Adipocyte (in vitro differentiated cells): ENCODE results near the gene SLC25A11.

Experiments
- DNase-seq: peaks from one replicate; pipeline ENCODE4 v3.0.0-alpha.2; 2015; ENCODE audit warnings: low read depth
- H3K27me3 ChIP-seq: replicated peaks from 2 replicates; pipeline ENCODE4 v1.7.0; 2013; ENCODE audit warnings: mild to moderate bottlenecking, low read length, moderate library complexity; ENCODE audit not compliant: control insufficient read depth, insufficient read depth
- H3K36me3 ChIP-seq: 2 replicates; pipeline ENCODE4 v1.7.0; 2013; ENCODE audit warnings: low read length, mild to moderate bottlenecking, moderate library complexity; ENCODE audit not compliant: control insufficient read depth, insufficient read depth, severe bottlenecking
- H3K4me1 ChIP-seq: 2 replicates; pipeline ENCODE4 v1.7.0; 2013; ENCODE audit warnings: mild to moderate bottlenecking, low read length, moderate library complexity; ENCODE audit not compliant: control insufficient read depth, insufficient read depth
- H3K4me3 ChIP-seq: 2 replicates; pipeline ENCODE4 v1.7.0; 2013; ENCODE audit warnings: mild to moderate bottlenecking, low read length, moderate library complexity
- H3K9ac ChIP-seq: 2 replicates; pipeline ENCODE4 v1.7.0; 2013; ENCODE audit warnings: mild to moderate bottlenecking, low read length, moderate library complexity
- H3K9me3 ChIP-seq: 2 replicates; pipeline ENCODE4 v1.7.0; 2013; ENCODE audit warnings: mild to moderate bottlenecking, low read length, moderate library complexity; ENCODE audit not compliant: control insufficient read depth

The SLC25A11 gene

GRCh38 chr17:4941319-4941610, 1.4 kb upstream of the SLC25A11 start:
- H3K36me3 ChIP-seq: peaks cover 60% of the 10 kb centered on the region
- no peak for DNase-seq
- H3K9ac ChIP-seq: peak overlapping the region; percentile 99
- H3K4me1 ChIP-seq: peaks cover 54% of the 10 kb centered on the region
- H3K9me3 ChIP-seq: no peaks in the 10 kb centered on the region
- H3K27me3 ChIP-seq: no peaks in the 10 kb centered on the region
- H3K4me3 ChIP-seq: peak overlapping the region; percentile 97

GRCh38 chr17:4940555-4941318, 891 bp upstream of the SLC25A11 start:
- peaks cover 59% of the 10 kb centered on the region for H3K36me3 ChIP-seq
- peak; percentile 34 for DNase-seq

DNA sequence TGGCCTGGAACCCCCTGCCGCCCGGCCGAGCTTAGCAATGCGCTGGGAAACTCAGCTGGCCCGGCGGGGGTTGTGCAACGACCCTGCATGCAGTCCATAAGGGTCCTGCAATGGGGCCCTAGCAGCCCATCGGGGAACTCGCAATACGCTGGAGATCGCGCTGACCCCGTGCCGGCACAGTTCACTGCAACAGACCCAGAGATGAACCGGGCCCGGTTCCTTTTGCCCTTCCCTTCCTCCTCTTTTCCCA, 375 bp downstream of the SLC25A11 start:
- peak; percentile 66 for DNase-seq
- Histone ChIP-seq H3K27me3 (no peaks in the 10 kb centered on the region), H3K4me3 (peak overlapping the region; percentile 97), H3K36me3 (peaks cover 50% of the 10 kb centered on the region), H3K9me3 (no peaks in the 10 kb centered on the region), H3K9ac (peak overlapping the region; percentile 99), H3K4me1 (peaks cover 38% of the 10 kb centered on the region)

More at GRCh38 chr17:4940555-4941318, 891 bp upstream of the SLC25A11 start:
- peak overlapping the region; percentile 99 for H3K9ac ChIP-seq
- peak overlapping the region; percentile 97 for H3K4me3 ChIP-seq
- H3K4me1 ChIP-seq: peaks cover 49% of the 10 kb centered on the region
- H3K9me3 ChIP-seq: no peaks in the 10 kb centered on the region
- H3K27me3 ChIP-seq: no peaks in the 10 kb centered on the region

- peaks cover 44% of the 10 kb centered on the region for H3K36me3 ChIP-seq
- H3K9me3 ChIP-seq: no peaks in the 10 kb centered on the region
- peak overlapping the region; percentile 97 for H3K4me3 ChIP-seq
- no peaks in the 10 kb centered on the region for H3K27me3 ChIP-seq
- H3K4me1 ChIP-seq: peaks cover 42% of the 10 kb centered on the region
- peak; percentile 21 for DNase-seq
- peak overlapping the region; percentile 99 for H3K9ac ChIP-seq
Measured at GRCh38 chr17:4938688-4939545, 929 bp downstream of the SLC25A11 start.

DNA sequence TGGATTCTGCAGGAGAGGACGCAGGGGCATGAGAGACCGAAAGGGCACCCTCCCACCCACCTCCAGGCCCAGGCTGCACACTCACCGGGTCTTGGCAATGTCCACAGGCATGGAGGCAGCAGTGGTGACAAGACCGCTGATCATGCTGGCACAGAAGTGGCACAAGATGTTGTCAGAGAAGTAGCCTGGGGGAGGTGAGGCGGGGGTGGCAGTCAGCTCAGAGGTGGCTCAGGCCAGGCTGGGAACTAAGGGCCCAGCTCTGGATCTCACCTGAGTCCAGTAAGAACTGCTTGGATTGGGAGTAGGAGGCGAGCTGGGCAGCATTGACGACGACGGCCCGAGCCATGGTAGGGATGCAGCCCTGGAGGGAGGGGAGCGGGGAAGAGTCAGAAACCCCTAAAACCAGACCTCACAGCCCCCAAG, 1.8 kb downstream of the SLC25A11 start:
- Histone ChIP-seq H3K36me3 (peaks cover 36% of the 10 kb centered on the region), H3K4me1 (peaks cover 38% of the 10 kb centered on the region), H3K9ac (peak overlapping the region; percentile 99), H3K4me3 (no peak overlapping the region), H3K9me3 (no peaks in the 10 kb centered on the region), H3K27me3 (no peaks in the 10 kb centered on the region)
- no peak for DNase-seq

GRCh38 chr17:4937553-4937952, 2.3 kb downstream of the SLC25A11 start:
- Histone ChIP-seq H3K9me3 (no peaks in the 10 kb centered on the region), H3K4me3 (no peak overlapping the region), H3K9ac (no peak overlapping the region), H3K36me3 (peaks cover 30% of the 10 kb centered on the region), H3K27me3 (no peaks in the 10 kb centered on the region), H3K4me1 (peaks cover 34% of the 10 kb centered on the region)
- DNase-seq: no peak

DNA sequence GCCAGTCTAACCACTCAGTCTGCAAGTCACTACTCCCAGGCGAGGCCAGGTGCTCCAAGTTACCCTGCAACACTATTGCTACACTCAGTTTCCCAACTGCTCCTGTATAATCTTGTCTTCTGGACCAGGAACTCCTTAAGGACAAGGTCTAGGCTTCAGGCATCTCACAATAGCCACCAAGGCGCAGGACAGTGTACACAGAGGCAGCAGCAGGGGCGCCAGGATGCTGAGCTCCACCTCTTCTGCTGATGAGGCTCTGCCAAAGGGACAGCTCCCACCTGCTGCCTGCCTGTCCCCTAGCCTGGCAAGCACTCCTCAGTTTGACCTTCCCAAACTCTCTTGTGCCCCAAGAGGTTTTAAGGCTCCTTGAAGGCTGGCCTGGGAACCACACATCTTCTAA, 3.4 kb downstream of the SLC25A11 start:
- peaks cover 28% of the 10 kb centered on the region for H3K4me1 ChIP-seq
- no peak for DNase-seq
- no peaks in the 10 kb centered on the region for H3K27me3 ChIP-seq
- no peak overlapping the region for H3K9ac ChIP-seq
- H3K4me3 ChIP-seq: no peak overlapping the region
- peaks cover 28% of the 10 kb centered on the region for H3K36me3 ChIP-seq
- H3K9me3 ChIP-seq: no peaks in the 10 kb centered on the region

DNA sequence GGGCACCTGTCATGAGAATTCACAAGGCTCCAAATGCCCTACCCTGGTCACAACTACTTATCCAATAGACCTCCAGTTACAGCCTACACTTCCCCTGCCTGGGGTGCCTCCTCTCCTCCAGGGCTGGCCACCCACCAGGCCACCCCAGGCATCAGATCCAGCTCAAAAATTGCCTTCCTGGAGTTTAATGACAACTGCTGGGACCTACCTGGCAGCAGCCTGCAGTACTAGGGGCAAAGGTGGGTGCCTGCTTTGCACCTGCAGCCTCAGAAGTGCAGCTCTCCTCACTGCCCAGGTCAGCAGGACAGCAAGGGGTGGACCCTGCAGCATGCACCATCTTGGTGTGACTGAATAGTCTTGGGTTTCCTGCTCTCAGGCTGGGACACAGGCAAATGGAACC, 4.2 kb downstream of the SLC25A11 start:
- Histone ChIP-seq H3K4me3 (no peak overlapping the region), H3K27me3 (no peaks in the 10 kb centered on the region), H3K36me3 (peaks cover 28% of the 10 kb centered on the region), H3K9ac (no peak overlapping the region), H3K4me1 (peaks cover 22% of the 10 kb centered on the region), H3K9me3 (no peaks in the 10 kb centered on the region)
- DNase-seq: no peak

DNA sequence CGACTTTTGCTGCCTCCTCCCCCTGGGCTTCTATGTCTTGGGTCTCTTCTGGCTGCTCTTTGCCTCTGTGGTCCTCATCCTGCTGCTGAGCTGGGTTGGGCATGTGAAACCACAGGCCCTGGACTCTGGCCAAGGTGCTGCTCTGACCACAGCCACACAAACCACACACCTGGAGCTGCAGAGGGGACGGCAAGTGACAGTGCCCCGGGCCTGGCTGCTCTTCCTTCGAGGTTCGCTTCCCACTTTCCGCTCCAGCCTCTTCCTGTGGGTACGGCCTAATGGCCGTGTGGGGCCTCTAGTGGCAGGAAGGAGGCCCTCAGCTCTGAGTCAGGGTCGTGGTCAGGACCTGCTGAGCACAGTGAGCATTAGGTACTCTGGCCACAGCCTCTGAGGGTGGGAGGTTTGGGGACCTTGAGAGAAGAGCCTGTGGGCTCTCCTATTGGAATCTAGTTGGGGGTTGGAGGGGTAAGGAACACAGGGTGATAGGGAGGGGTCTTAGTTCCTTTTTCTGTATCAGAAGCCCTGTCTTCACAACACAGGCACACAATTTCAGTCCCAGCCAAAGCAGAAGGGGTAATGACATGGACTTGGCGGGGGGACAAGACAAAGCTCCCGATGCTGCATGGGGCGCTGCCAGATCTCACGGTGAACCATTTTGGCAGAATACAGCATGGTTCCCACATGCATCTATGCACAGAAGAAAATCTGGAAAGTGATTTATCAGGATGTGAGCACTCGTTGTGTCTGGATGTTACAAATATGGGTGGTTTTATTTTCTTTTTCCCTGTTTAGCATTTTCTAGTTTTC, 5.5 kb downstream of the SLC25A11 start:
- no peaks in the 10 kb centered on the region for H3K9me3 ChIP-seq
- no peak overlapping the region for H3K4me3 ChIP-seq
- peak overlapping the region; percentile 57 for H3K9ac ChIP-seq
- peaks cover 22% of the 10 kb centered on the region for H3K4me1 ChIP-seq
- peak; percentile 4 for DNase-seq
- no peaks in the 10 kb centered on the region for H3K27me3 ChIP-seq
- H3K36me3 ChIP-seq: peaks cover 28% of the 10 kb centered on the region

DNA sequence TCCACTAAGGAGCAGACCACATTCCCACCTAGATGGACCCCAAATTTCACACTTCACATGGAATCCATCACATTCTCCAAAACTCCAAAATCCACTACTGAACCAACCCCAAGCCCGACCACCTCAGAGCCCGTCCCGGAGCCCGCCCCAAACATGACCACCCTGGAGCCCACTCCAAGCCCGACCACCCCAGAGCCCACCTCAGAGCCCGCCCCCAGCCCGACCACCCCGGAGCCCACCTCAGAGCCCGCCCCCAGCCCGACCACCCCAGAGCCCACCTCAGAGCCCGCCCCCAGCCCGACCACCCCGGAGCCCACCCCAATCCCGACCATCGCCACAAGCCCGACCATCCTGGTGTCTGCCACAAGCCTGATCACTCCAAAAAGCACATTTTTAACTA, 6.2 kb downstream of the SLC25A11 start:
- Histone ChIP-seq H3K9ac (peak overlapping the region; percentile 57), H3K4me3 (no peak overlapping the region), H3K27me3 (no peaks in the 10 kb centered on the region), H3K36me3 (peaks cover 28% of the 10 kb centered on the region), H3K4me1 (peaks cover 16% of the 10 kb centered on the region), H3K9me3 (no peaks in the 10 kb centered on the region)
- DNase-seq: no peak

GRCh38 chr17:4932756-4933155, 7.1 kb downstream of the SLC25A11 start:
- H3K27me3 ChIP-seq: no peaks in the 10 kb centered on the region
- no peaks in the 10 kb centered on the region for H3K9me3 ChIP-seq
- DNase-seq: no peak
- H3K4me3 ChIP-seq: no peak overlapping the region
- H3K36me3 ChIP-seq: peaks cover 21% of the 10 kb centered on the region
- no peak overlapping the region for H3K9ac ChIP-seq
- peaks cover 8% of the 10 kb centered on the region for H3K4me1 ChIP-seq
